ENCODE data around the gene SPDYE18.
"Not testable (repeated sequence)": the region's sequence is repeated elsewhere in the genome, so short reads cannot be mapped to it uniquely, and the experiment has no call there.

SPDYE18 gene

GRCh38 chr7:77005461-77006057 lies 56.8 kb downstream of the SPDYE18 start:
- DNase-seq, result not testable (repeated sequence)

GRCh38 chr7:77004151-77004550 lies 58.2 kb downstream of the SPDYE18 start:
- not testable (repeated sequence) for DNase-seq

- not testable (repeated sequence) for DNase-seq
Observed at GRCh38 chr7:77003241-77003640, 59.1 kb downstream of the SPDYE18 start.

- not testable (repeated sequence) for DNase-seq
Observed at GRCh38 chr7:77002678-77003233, 59.6 kb downstream of the SPDYE18 start.

GRCh38 chr7:77002104-77002503 lies 60.3 kb downstream of the SPDYE18 start:
- DNase-seq, result not testable (repeated sequence)
